ENCODE results near the gene IFT25.
"Not testable (repeated sequence)": the region's sequence is repeated elsewhere in the genome, so short reads cannot be mapped to it uniquely, and the experiment has no call there.

Gene IFT25

DNA sequence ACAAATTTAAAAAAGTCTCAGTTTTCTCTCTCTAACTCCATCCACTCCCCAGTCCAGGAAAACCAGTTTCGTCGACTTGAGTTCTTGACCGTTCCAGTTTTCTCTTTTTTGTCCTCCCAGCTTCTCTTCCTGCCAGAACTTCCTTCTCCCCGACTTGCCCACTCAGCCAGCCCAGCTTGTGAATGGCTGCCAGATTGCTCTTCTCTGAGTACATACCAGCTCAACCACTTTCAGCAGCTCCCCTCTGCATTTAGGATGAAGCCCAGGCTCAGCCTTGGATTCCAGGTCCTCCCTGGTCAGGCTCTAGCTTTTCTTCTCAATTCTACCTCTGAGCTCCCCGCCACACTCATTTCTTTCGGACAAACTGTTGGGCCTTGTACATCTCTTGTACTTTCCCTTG lies 50.1 kb downstream of the IFT25 start:
- no peak overlapping the region for H3K4me3 Mint-ChIP-seq
- H3K4me1 Mint-ChIP-seq (ENCODE audit: low read depth) = peaks cover 7% of the 10 kb centered on the region
- no peak for DNase-seq (ENCODE audit: low spot score)
- H3K36me3 Mint-ChIP-seq (ENCODE audit: low read depth) = no peaks in the 10 kb centered on the region
- H3K27me3 Mint-ChIP-seq (ENCODE audit: low read depth) = no peaks in the 10 kb centered on the region
- no peaks in the 10 kb centered on the region for H3K9me3 Mint-ChIP-seq
- no peak overlapping the region for H3K27ac Mint-ChIP-seq

DNA sequence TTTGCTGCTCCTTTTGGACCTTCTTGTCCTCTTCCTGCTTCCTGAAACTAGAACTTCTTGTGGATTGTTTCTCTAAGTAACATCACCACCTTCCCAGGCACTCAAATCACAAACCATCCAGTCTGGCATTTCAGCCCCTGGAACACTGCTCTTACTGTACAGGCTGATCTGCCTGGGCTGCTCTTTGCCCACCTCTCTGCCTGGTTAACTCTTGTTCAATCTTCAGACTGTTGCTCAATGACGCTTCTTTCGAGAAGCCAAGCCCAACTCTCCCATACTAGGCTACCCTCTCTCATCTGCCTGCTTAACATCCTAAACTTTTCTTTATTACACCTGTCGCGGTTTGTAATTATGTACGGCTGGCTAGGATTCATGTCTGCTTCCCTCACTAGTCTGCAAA lies 50.9 kb downstream of the IFT25 start:
- H3K27ac Mint-ChIP-seq = no peak overlapping the region
- H3K4me3 Mint-ChIP-seq = no peak overlapping the region
- peaks cover 14% of the 10 kb centered on the region for H3K4me1 Mint-ChIP-seq (ENCODE audit: low read depth)
- H3K9me3 Mint-ChIP-seq = no peaks in the 10 kb centered on the region
- no peak for DNase-seq (ENCODE audit: low spot score)
- H3K36me3 Mint-ChIP-seq (ENCODE audit: low read depth) = no peaks in the 10 kb centered on the region
- no peaks in the 10 kb centered on the region for H3K27me3 Mint-ChIP-seq (ENCODE audit: low read depth)

DNA sequence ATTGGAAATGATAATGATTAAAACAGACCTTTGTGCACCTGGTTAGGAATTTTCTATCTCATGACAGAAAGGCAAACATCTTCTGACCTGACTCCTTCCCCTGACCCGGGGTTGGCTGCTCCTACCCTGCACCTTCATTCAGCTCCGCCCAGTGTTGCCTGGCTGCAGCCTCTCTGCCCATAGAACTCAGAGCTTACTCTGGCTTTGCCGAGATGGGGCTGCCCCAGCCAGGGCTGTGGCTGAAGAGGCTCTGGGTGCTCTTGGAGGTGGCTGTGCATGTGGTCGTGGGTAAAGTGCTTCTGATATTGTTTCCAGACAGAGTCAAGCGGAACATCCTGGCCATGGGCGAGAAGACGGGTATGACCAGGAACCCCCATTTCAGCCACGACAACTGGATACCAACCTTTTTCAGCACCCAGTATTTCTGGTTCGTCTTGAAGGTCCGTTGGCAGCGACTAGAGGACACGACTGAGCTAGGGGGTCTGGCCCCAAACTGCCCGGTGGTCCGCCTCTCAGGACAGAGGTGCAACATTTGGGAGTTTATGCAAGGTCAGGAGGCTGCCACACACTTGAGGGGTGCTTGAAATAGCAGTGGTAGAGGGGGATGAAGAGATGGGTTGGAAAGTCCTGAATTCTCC lies 51.4 kb downstream of the IFT25 start, which contains the start of gene DIO1:
Gene DIO1 (plus strand): TSS at position 189 of the 638 bp plus-strand sequence. CDS start 24 bp downstream, at position 213.
- peak; percentile 8 for DNase-seq (ENCODE audit: low spot score)
- H3K4me1 Mint-ChIP-seq (ENCODE audit: low read depth) = peaks cover 15% of the 10 kb centered on the region
- no peaks in the 10 kb centered on the region for H3K36me3 Mint-ChIP-seq (ENCODE audit: low read depth)
- no peak within 1 kb of the TSS for H3K27ac Mint-ChIP-seq
- H3K9me3 Mint-ChIP-seq = no peaks in the 10 kb centered on the region
- H3K27me3 Mint-ChIP-seq (ENCODE audit: low read depth) = no peaks in the 10 kb centered on the region
- H3K4me3 Mint-ChIP-seq = no peak within 1 kb of the TSS

DNA sequence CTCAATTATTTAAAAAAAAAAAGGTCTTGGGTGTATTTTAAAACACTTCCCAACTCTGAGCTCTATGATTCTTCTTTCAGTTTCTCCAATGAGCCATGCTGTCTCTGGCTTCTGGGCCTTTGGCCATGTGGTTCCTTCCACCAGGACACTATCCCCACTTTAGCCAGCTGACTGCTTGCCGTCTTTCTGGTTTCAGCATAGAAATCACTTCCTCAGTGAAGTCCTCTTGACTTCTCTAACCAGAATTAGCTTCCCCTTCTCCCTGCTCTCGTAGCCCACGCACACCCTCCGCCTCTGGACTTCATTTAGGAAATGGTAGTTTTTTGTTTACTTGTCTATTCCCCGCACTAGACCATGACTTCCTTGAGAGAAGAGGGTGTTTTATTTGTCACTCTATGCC lies 52.6 kb downstream of the IFT25 start:
- no peaks in the 10 kb centered on the region for H3K27me3 Mint-ChIP-seq (ENCODE audit: low read depth)
- no peak overlapping the region for H3K4me3 Mint-ChIP-seq
- H3K9me3 Mint-ChIP-seq = no peaks in the 10 kb centered on the region
- no peaks in the 10 kb centered on the region for H3K36me3 Mint-ChIP-seq (ENCODE audit: low read depth)
- no peak overlapping the region for H3K27ac Mint-ChIP-seq
- no peak for DNase-seq (ENCODE audit: low spot score)
- peaks cover 22% of the 10 kb centered on the region for H3K4me1 Mint-ChIP-seq (ENCODE audit: low read depth)

DNA sequence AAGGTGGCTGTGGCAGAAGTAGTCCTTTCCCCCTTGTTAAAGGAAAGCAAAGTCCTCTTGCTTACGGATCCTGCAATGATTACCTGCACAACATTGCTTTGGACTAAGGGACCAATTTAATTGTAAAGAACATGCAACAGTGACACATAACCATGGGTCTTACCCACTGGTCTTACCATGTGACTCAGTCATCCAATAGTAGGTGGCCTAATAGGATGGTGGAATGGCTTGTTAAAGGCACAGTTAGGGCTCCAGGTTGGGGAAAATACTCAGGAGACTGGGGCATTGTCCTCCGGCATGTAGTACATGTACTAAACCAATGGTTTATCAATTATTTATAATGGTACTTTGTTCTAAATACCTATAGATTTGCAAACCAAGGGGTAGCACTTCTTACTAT lies 53.8 kb downstream of the IFT25 start:
- no peak overlapping the region for H3K27ac Mint-ChIP-seq
- H3K4me1 Mint-ChIP-seq (ENCODE audit: low read depth) = peaks cover 23% of the 10 kb centered on the region
- H3K36me3 Mint-ChIP-seq (ENCODE audit: low read depth) = peaks cover 2% of the 10 kb centered on the region
- no peaks in the 10 kb centered on the region for H3K27me3 Mint-ChIP-seq (ENCODE audit: low read depth)
- no peaks in the 10 kb centered on the region for H3K9me3 Mint-ChIP-seq
- no peak for DNase-seq (ENCODE audit: low spot score)
- H3K4me3 Mint-ChIP-seq = no peak overlapping the region

DNA sequence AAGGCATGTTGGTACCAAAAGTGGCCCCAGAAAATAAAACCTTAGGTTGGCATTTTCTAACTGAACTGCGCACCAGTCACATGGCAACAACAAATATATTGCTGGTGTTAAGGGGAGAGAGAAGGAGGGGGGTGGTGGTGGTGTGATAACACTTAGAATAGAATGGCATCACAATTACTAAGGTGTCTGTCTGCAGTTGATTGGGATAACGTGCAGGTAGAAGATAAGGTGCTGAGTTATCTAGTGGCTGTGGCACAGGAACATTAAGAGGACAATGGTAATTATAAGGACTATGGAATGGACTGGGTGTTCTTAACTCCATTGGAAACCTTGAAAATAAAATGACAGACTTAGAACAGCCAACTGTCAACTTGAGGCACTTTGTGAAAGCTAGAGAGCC lies 54.5 kb downstream of the IFT25 start:
- H3K4me3 Mint-ChIP-seq = peak overlapping the region; percentile 93
- H3K27me3 Mint-ChIP-seq (ENCODE audit: low read depth) = no peaks in the 10 kb centered on the region
- H3K27ac Mint-ChIP-seq = no peak overlapping the region
- DNase-seq (ENCODE audit: low spot score) = no peak
- H3K9me3 Mint-ChIP-seq = no peaks in the 10 kb centered on the region
- peaks cover 2% of the 10 kb centered on the region for H3K36me3 Mint-ChIP-seq (ENCODE audit: low read depth)
- peaks cover 23% of the 10 kb centered on the region for H3K4me1 Mint-ChIP-seq (ENCODE audit: low read depth)

DNA sequence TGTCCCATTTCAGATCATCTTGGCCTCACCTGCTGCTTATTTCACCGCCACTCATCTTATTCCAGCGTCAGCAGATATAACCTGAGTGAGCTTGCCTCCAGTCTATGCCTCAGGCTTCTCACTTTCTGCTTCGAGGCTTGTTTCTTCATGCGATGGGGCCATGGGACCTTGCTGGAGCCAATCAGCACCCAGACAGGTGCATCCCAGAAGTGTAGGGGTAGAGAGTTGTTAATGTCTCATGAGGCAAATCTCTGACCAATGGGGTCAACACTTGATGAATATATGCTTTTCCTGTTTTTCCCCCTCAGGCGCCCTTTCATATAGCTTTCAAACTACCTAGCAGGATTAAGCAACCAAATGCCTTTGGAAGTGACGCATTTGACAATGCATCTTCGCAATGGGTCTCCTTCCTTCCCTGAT lies 55.0 kb downstream of the IFT25 start:
- H3K9me3 Mint-ChIP-seq = no peaks in the 10 kb centered on the region
- H3K27me3 Mint-ChIP-seq (ENCODE audit: low read depth) = no peaks in the 10 kb centered on the region
- H3K36me3 Mint-ChIP-seq (ENCODE audit: low read depth) = peaks cover 2% of the 10 kb centered on the region
- H3K4me1 Mint-ChIP-seq (ENCODE audit: low read depth) = peaks cover 23% of the 10 kb centered on the region
- peak overlapping the region; percentile 93 for H3K4me3 Mint-ChIP-seq
- H3K27ac Mint-ChIP-seq = peak overlapping the region; percentile 93
- no peak for DNase-seq (ENCODE audit: low spot score)

DNA sequence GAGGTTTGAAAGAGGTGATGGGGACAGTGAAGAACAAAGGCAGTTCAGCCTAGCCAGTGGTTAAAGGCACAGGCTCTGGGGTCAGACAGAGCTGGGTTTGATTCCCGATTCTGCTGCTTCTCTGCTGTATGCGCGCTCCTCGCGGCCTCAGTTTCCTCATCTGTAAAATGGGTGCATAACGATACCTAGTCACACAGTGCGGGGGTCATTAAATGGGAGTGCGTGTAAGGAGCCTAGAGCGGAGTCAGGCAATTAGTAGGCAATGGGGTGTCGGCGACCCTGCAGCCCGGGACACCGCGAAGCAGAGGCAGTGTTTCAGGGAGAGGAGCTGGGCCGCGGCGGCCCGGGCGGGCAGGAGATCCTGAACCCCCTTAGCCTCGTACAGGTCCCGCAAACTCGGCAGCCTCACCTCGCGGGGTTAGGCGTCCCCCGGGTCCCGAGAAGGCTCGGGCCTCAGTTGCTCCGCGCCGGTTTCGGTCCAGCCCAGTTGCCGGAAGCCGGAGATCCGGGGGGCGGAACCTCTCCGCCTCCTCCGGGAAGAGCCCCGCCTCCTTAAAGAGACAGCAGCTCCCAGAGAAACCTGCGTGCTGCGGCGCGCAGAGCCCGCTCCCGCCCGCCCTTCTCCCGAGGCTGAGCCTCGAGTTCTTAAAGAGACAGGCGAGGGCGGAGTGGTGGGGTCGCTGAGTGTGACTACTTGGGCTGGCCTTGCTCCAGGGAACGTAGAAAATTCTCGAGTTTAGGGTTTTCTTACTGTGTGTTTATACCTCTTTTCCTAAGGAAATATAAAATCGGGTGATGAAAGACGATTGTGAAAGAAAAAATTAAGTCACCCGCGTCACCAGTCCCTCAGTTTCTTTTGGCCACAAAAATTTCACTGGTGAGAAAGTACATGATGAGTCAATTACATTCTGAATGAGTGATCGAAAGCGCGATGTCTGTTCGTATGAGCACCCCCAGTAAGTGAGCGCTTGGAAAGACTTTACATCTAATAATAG lies 55.9 kb downstream of the IFT25 start, which contains the start of gene YIPF1:
Gene YIPF1 (minus strand): TSS at position 494 of the 995 bp plus-strand sequence. CDS start 860 bp downstream, outside the sequence.
- H3K27me3 Mint-ChIP-seq (ENCODE audit: low read depth) = no peaks in the 10 kb centered on the region
- peaks cover 23% of the 10 kb centered on the region for H3K4me1 Mint-ChIP-seq (ENCODE audit: low read depth)
- H3K36me3 Mint-ChIP-seq (ENCODE audit: low read depth) = peaks cover 5% of the 10 kb centered on the region
- H3K27ac Mint-ChIP-seq = peak within 1 kb of the TSS; percentile 93
- H3K9me3 Mint-ChIP-seq = no peaks in the 10 kb centered on the region
- peak; percentile 89 for DNase-seq (ENCODE audit: low spot score)
- peak within 1 kb of the TSS; percentile 93 for H3K4me3 Mint-ChIP-seq

DNA sequence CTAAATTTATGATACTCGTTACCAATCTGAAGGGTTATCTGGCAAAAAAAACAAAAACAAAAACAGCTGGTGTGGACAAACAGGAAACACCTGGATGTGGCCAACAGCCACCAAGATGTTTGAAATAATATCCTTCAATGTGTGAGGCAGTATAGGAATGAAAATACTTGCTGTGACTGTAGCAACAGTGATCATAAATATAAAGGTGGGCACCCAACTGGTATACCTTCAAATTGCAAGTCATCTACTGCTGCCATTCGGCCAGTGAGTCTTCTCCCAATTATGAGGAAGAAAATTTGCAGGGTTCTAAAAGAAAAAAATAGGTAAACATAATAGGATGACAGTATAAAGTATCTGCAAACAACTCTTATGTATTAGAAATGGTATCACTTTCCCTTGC lies 56.8 kb downstream of the IFT25 start:
- Mint-ChIP-seq H3K4me1 (ENCODE audit: low read depth) (peaks cover 23% of the 10 kb centered on the region), H3K36me3 (ENCODE audit: low read depth) (peaks cover 5% of the 10 kb centered on the region), H3K9me3 (no peaks in the 10 kb centered on the region), H3K27me3 (ENCODE audit: low read depth) (no peaks in the 10 kb centered on the region), H3K4me3 (peak overlapping the region; percentile 93), H3K27ac (peak overlapping the region; percentile 93)
- no peak for DNase-seq (ENCODE audit: low spot score)

DNA sequence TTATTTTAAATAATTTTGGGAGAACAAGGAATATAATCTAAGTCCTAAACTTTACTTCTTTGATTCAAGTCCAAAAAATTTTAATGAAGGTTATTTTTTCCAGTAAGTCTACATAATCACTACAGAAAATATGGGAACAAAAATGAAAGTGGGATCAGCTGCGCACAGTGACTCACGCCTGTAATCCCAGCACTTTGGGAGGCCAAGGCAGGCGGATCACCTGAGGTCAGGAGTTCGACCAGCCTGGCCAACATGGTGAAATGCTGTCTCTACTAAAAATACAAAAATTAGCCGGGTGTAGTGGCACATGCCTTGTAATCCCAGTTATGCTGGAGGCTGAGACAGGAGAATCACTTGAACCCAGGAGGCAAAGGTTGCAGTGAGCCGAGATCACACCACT lies 61.9 kb downstream of the IFT25 start:
- H3K27ac Mint-ChIP-seq; H3K4me3 Mint-ChIP-seq; DNase-seq (ENCODE audit: low spot score); H3K4me1 Mint-ChIP-seq (ENCODE audit: low read depth); H3K9me3 Mint-ChIP-seq; H3K27me3 Mint-ChIP-seq (ENCODE audit: low read depth): not testable (repeated sequence)
- peaks cover 29% of the 10 kb centered on the region for H3K36me3 Mint-ChIP-seq (ENCODE audit: low read depth)

DNA sequence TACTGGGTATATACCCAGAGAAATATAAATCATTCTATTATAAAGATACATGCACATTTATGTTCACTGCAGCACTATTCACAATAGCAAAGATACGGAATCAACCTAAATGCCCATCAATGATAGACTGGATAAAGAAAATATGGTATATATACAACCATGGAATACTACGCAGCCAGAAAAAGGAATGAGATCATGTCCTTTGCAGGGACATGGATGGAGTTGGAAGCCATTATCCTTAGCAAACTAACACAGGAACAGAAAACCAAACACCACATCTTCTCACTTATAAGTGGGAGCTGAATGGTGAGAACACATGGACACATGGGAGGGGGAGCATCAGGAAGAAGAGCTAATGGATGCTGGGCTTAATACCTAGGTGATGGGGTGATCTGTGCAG lies 63.6 kb downstream of the IFT25 start:
- not testable (repeated sequence) for H3K4me1 Mint-ChIP-seq (ENCODE audit: low read depth); H3K4me3 Mint-ChIP-seq; H3K9me3 Mint-ChIP-seq; H3K27me3 Mint-ChIP-seq (ENCODE audit: low read depth); H3K27ac Mint-ChIP-seq; DNase-seq (ENCODE audit: low spot score)
- H3K36me3 Mint-ChIP-seq (ENCODE audit: low read depth) = peaks cover 33% of the 10 kb centered on the region

DNA sequence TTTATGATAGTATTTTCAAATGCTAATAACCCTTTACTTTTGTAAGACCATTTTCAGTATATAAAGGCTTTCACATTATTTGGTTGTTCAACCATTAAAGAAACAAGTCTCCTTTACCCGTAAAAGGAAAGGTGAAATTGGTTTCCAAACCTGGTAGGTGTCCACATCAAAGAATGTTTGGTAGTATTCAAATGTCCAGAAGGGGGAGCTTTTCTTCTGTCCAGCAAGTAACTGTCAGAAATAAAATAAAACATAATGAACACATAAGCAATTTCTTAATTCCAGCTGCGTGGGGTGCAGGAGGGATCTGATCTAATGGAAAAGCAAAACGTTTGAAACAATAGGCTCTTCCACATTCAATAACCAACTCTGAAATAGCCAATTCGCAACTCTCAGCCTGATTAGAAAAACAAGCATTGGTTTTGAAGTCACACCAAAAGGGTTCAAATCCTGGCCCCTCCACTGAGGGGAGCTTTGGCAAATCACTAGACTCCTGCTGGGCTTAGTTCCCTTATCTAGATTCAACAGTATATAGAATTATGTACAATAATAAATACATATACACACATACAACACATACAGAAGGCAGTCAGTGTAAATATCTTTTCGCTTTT lies 66.9 kb downstream of the IFT25 start:
- no peak overlapping the region for H3K27ac Mint-ChIP-seq
- peaks cover 33% of the 10 kb centered on the region for H3K36me3 Mint-ChIP-seq (ENCODE audit: low read depth)
- H3K9me3 Mint-ChIP-seq = no peaks in the 10 kb centered on the region
- peaks cover 2% of the 10 kb centered on the region for H3K4me1 Mint-ChIP-seq (ENCODE audit: low read depth)
- DNase-seq (ENCODE audit: low spot score) = no peak
- H3K4me3 Mint-ChIP-seq = no peak overlapping the region
- no peaks in the 10 kb centered on the region for H3K27me3 Mint-ChIP-seq (ENCODE audit: low read depth)

DNA sequence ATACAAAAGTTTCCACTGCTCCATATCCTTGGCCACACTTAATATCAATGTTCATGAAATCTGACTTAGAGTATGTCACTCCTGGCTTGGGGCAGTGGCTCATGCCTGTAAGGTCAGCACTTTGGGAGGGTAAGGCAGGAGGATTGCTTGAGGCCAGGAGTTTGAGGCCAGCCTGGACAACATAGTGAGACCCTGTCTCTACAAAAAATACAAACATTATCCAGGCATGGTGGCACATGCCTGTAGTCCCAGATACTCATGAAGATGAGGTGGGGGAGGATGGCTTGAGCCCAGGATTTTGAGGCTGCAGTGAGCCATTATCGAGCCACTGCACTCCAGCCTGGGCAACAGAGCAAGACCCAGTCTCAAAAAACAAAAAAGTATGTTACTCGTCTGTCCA lies 70.3 kb downstream of the IFT25 start:
- DNase-seq (ENCODE audit: low spot score); H3K4me3 Mint-ChIP-seq; H3K27me3 Mint-ChIP-seq (ENCODE audit: low read depth); H3K9me3 Mint-ChIP-seq; H3K27ac Mint-ChIP-seq; H3K4me1 Mint-ChIP-seq (ENCODE audit: low read depth): not testable (repeated sequence)
- H3K36me3 Mint-ChIP-seq (ENCODE audit: low read depth) = peaks cover 18% of the 10 kb centered on the region

Data from T-helper 2 cell treated with Interferon-gamma antibody and Interleukin-4, amounts not matched to agents 5 μg/mL and 100 μg/mL, for 36 hours (primary cell).